Large intestine (tissue), 3 donors: Measurements from ENCODE around the gene PTPRG. TPM values are rescaled to one million over a fixed set of nuclear protein-coding genes. Genes with fewer than 3 reads are reported as not detected.

Source experiments
- DNase-seq, 2 donors: peaks; one replicate each; pipeline versions ENCODE4 v3.0.0 to v3.0.0-alpha.2; 2013
- H3K27ac ChIP-seq: one replicate; pipeline ENCODE4 v1.5.1; 2013; ENCODE audit warnings: low read length
- H3K27me3 ChIP-seq: 2 replicates; pipeline ENCODE4 v1.6.1; 2013; ENCODE audit warnings: low read length; ENCODE audit not compliant: control insufficient read depth, insufficient read depth
- H3K36me3 ChIP-seq: 2 replicates; pipeline ENCODE4 v1.6.1; 2013; ENCODE audit warnings: low read length; ENCODE audit not compliant: control insufficient read depth, insufficient read depth
- H3K4me1 ChIP-seq: one replicate; pipeline ENCODE4 v1.6.1; 2013; ENCODE audit warnings: low read length; ENCODE audit not compliant: control insufficient read depth, insufficient read depth
- H3K4me3 ChIP-seq: one replicate; pipeline ENCODE4 v1.5.1; 2013; ENCODE audit warnings: low read length
- H3K9me3 ChIP-seq: one replicate; pipeline ENCODE4 v1.6.1; 2013; ENCODE audit warnings: mild to moderate bottlenecking, low read depth, low read length, moderate library complexity; ENCODE audit not compliant: control insufficient read depth
- WGBS: methylation state at CpG from one replicate; pipeline ENCODE4 v1.1.5; 2013; ENCODE audit warnings: low lambda C conversion rate; ENCODE audit not compliant: insufficient coverage; 5-methylcytosine and 5-hydroxymethylcytosine counted together
- polyA plus RNA-seq: library from polyadenylated mRNA; unstranded; fragments of 120-200 nt; gene quantifications from one replicate; pipeline ENCODE4 v1.2.1, GENCODE V29; 2013

PTPRG gene
- polyA plus RNA-seq, 1 donor = 18.3 TPM

- WGBS = no CpG with 5 or more reads among the region's 1 CpG
- Histone ChIP-seq H3K9me3 (no peaks in the 10 kb centered on the region), H3K4me1 (no peaks in the 10 kb centered on the region), H3K36me3 (no peaks in the 10 kb centered on the region), H3K27me3 (no peaks in the 10 kb centered on the region), H3K4me3 (no peak overlapping the region), H3K27ac (no peak overlapping the region)
- DNase-seq = no peak
These were observed 211.1 kb downstream of the PTPRG start for GRCh38 chr3:61772456-61772855.

- H3K4me1 ChIP-seq = no peaks in the 10 kb centered on the region
- no peaks in the 10 kb centered on the region for H3K36me3 ChIP-seq
- 83% methylated on average over 2 of the region's 7 CpGs for WGBS
- H3K4me3 ChIP-seq = no peak overlapping the region
- no peaks in the 10 kb centered on the region for H3K9me3 ChIP-seq
- no peak for DNase-seq
- no peaks in the 10 kb centered on the region for H3K27me3 ChIP-seq
- no peak overlapping the region for H3K27ac ChIP-seq
These were observed 213.0 kb downstream of the PTPRG start for GRCh38 chr3:61774279-61774890.

- DNase-seq = no peak
- Histone ChIP-seq H3K36me3 (no peaks in the 10 kb centered on the region), H3K27me3 (no peaks in the 10 kb centered on the region), H3K4me3 (no peak overlapping the region), H3K4me1 (no peaks in the 10 kb centered on the region), H3K27ac (no peak overlapping the region), H3K9me3 (no peaks in the 10 kb centered on the region)
- 78% methylated on average over 3 of the region's 5 CpGs for WGBS
These were observed 215.0 kb downstream of the PTPRG start for GRCh38 chr3:61776390-61776789.

GRCh38 chr3:61777483-61777882 lies 216.1 kb downstream of the PTPRG start:
- Histone ChIP-seq H3K4me3 (no peak overlapping the region), H3K9me3 (no peaks in the 10 kb centered on the region), H3K27ac (no peak overlapping the region), H3K27me3 (no peaks in the 10 kb centered on the region), H3K36me3 (no peaks in the 10 kb centered on the region), H3K4me1 (no peaks in the 10 kb centered on the region)
- no peak for DNase-seq
- 100% methylated on average over 1 of the region's 6 CpGs for WGBS

GRCh38 chr3:61778095-61778494 lies 216.7 kb downstream of the PTPRG start:
- H3K4me1 ChIP-seq = no peaks in the 10 kb centered on the region
- H3K4me3 ChIP-seq = no peak overlapping the region
- no peak for DNase-seq
- no peaks in the 10 kb centered on the region for H3K36me3 ChIP-seq
- H3K27me3 ChIP-seq = no peaks in the 10 kb centered on the region
- 95% methylated on average over 2 of the region's 5 CpGs for WGBS
- H3K27ac ChIP-seq = no peak overlapping the region
- no peaks in the 10 kb centered on the region for H3K9me3 ChIP-seq

GRCh38 chr3:61780016-61780415 lies 218.6 kb downstream of the PTPRG start:
- Histone ChIP-seq H3K4me3 (no peak overlapping the region), H3K27ac (no peak overlapping the region), H3K36me3 (no peaks in the 10 kb centered on the region), H3K27me3 (no peaks in the 10 kb centered on the region), H3K4me1 (no peaks in the 10 kb centered on the region), H3K9me3 (no peaks in the 10 kb centered on the region)
- no peak for DNase-seq
- WGBS = no CpG with 5 or more reads among the region's 2 CpGs

- no CpG with 5 or more reads among the region's 3 CpGs for WGBS
- Histone ChIP-seq H3K27me3 (no peaks in the 10 kb centered on the region), H3K36me3 (no peaks in the 10 kb centered on the region), H3K4me3 (no peak overlapping the region), H3K4me1 (no peaks in the 10 kb centered on the region), H3K27ac (no peak overlapping the region), H3K9me3 (no peaks in the 10 kb centered on the region)
- no peak for DNase-seq
These were observed 219.3 kb downstream of the PTPRG start for GRCh38 chr3:61780455-61781228.

GRCh38 chr3:61783993-61784718 lies 222.8 kb downstream of the PTPRG start:
- no peaks in the 10 kb centered on the region for H3K9me3 ChIP-seq
- no CpG with 5 or more reads among the region's 6 CpGs for WGBS
- no peaks in the 10 kb centered on the region for H3K27me3 ChIP-seq
- no peak for DNase-seq
- H3K4me1 ChIP-seq = no peaks in the 10 kb centered on the region
- no peak overlapping the region for H3K4me3 ChIP-seq
- no peak overlapping the region for H3K27ac ChIP-seq
- H3K36me3 ChIP-seq = no peaks in the 10 kb centered on the region

- no peaks in the 10 kb centered on the region for H3K9me3 ChIP-seq
- WGBS = 100% methylated on average over 2 of the region's 4 CpGs
- H3K4me3 ChIP-seq = no peak overlapping the region
- H3K36me3 ChIP-seq = no peaks in the 10 kb centered on the region
- H3K27me3 ChIP-seq = no peaks in the 10 kb centered on the region
- no peaks in the 10 kb centered on the region for H3K4me1 ChIP-seq
- no peak for DNase-seq
- no peak overlapping the region for H3K27ac ChIP-seq
These were observed 227.5 kb downstream of the PTPRG start for GRCh38 chr3:61788623-61789507.

GRCh38 chr3:61789861-61790260 lies 228.5 kb downstream of the PTPRG start:
- WGBS = no CpG with 5 or more reads among the region's 3 CpGs
- Histone ChIP-seq H3K4me1 (no peaks in the 10 kb centered on the region), H3K27me3 (no peaks in the 10 kb centered on the region), H3K36me3 (no peaks in the 10 kb centered on the region), H3K9me3 (no peaks in the 10 kb centered on the region), H3K27ac (no peak overlapping the region), H3K4me3 (no peak overlapping the region)
- no peak for DNase-seq
